Measurements from ENCODE around the gene ARL5A.

GRCh38 chr2:151845884-151846283 lies 17.7 kb upstream of the ARL5A start:
- TF ChIP-seq ZBTB1 (CRISPR knock-in tag; IDR thresholded peaks at IDR 0.05; ENCODE audit: borderline replicate concordance, low read depth) (no peak), ZNF263 (CRISPR knock-in tag; IDR thresholded peaks at IDR 0.05; ENCODE audit: borderline replicate concordance) (no peak)

Measured in K562 (cell line).